C4-2B (cell line): Measurements from ENCODE around the gene MIX23.

ENCODE experiments used
- ZFX ChIP-seq: fragments of 450-650 bp; IDR thresholded peaks from 2 replicates; pipeline ENCODE4 v1.6.1; 2017
- TF ChIP-seq, protein P1 (sequence below): fragments of 450-650 bp; conservative IDR thresholded peaks from 2 replicates; pipeline ENCODE4 v1.5.1; 2017; ENCODE audit warnings: mild to moderate bottlenecking

GRCh38 chr3:122406198-122406597 is 23.2 kb upstream of the MIX23 start:
- TF ChIP-seq, protein P1, sequence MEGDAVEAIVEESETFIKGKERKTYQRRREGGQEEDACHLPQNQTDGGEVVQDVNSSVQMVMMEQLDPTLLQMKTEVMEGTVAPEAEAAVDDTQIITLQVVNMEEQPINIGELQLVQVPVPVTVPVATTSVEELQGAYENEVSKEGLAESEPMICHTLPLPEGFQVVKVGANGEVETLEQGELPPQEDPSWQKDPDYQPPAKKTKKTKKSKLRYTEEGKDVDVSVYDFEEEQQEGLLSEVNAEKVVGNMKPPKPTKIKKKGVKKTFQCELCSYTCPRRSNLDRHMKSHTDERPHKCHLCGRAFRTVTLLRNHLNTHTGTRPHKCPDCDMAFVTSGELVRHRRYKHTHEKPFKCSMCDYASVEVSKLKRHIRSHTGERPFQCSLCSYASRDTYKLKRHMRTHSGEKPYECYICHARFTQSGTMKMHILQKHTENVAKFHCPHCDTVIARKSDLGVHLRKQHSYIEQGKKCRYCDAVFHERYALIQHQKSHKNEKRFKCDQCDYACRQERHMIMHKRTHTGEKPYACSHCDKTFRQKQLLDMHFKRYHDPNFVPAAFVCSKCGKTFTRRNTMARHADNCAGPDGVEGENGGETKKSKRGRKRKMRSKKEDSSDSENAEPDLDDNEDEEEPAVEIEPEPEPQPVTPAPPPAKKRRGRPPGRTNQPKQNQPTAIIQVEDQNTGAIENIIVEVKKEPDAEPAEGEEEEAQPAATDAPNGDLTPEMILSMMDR, result no peak
- TF ChIP-seq ZFX, result no peak
